Neural progenitor cell (in vitro differentiated cells): ENCODE results near the gene SPAG7. TPM values are rescaled to one million over a fixed set of nuclear protein-coding genes. Genes with fewer than 3 reads are reported as not detected.

Experiments used
- DNase-seq: peaks from one replicate; pipeline ENCODE4 v3.0.0-alpha.2; 2016; ENCODE audit warnings: low spot score
- H2AFZ ChIP-seq: fragments of 200-600 bp; sonication (generic); replicated peaks from 2 replicates; pipeline ENCODE4 v1.6.1; 2016; ENCODE audit warnings: antibody characterized with exemption
- H3F3A ChIP-seq: fragments of 200-600 bp; sonication (generic); 2 replicates; pipeline ENCODE4 v1.6.1; 2016; ENCODE audit warnings: antibody characterized with exemption, low read depth
- H3K27ac ChIP-seq: fragments of 200-600 bp; sonication (generic); 2 replicates; pipeline ENCODE4 v1.5.1; 2016; ENCODE audit warnings: mild to moderate bottlenecking
- H3K27me3 ChIP-seq: fragments of 200-600 bp; sonication (generic); 2 replicates; pipeline ENCODE4 v1.6.1; 2016; ENCODE audit warnings: mild to moderate bottlenecking, moderate library complexity
- H3K36me3 ChIP-seq: fragments of 200-600 bp; sonication (generic); 2 replicates; pipeline ENCODE4 v1.5.1; 2016
- H3K4me1 ChIP-seq: fragments of 200-600 bp; sonication (generic); 2 replicates; pipeline ENCODE4 v1.6.1; 2016; ENCODE audit warnings: mixed run types
- H3K4me2 ChIP-seq: fragments of 200-600 bp; sonication (generic); 2 replicates; pipeline ENCODE4 v1.6.1; 2016
- H3K4me3 ChIP-seq: fragments of 200-600 bp; sonication (generic); 2 replicates; pipeline ENCODE4 v1.5.1; 2016
- H3K79me2 ChIP-seq: fragments of 200-600 bp; sonication (generic); 2 replicates; pipeline ENCODE4 v1.6.1; 2016; ENCODE audit warnings: low read depth
- H3K9ac ChIP-seq: fragments of 200-600 bp; sonication (generic); 2 replicates; pipeline ENCODE4 v1.6.1; 2016
- H3K9me3 ChIP-seq: fragments of 200-600 bp; sonication (generic); 2 replicates; pipeline ENCODE4 v1.5.1; 2016; ENCODE audit warnings: low read depth
- H4K20me1 ChIP-seq: fragments of 200-600 bp; sonication (generic); 2 replicates; pipeline ENCODE4 v1.6.1; 2016; ENCODE audit warnings: low read depth
- H3K27ac Mint-ChIP-seq: 3 replicates; pipeline ENCODE4 v1.8.0; 2021; ENCODE audit warnings: mixed read lengths
- H3K27me3 Mint-ChIP-seq: 2 replicates; pipeline ENCODE4 v1.8.0; 2022; ENCODE audit warnings: low read depth, mild to moderate bottlenecking, inconsistent platforms, moderate library complexity, mixed read lengths; ENCODE audit not compliant: insufficient read depth
- H3K36me3 Mint-ChIP-seq: 3 replicates; pipeline ENCODE4 v1.8.0; 2021; ENCODE audit warnings: mixed read lengths
- H3K4me1 Mint-ChIP-seq: 3 replicates; pipeline ENCODE4 v1.8.0; 2021; ENCODE audit warnings: mixed read lengths
- H3K4me3 Mint-ChIP-seq: 3 replicates; pipeline ENCODE4 v1.8.0; 2021; ENCODE audit warnings: mild to moderate bottlenecking, moderate library complexity, mixed read lengths
- H3K9me3 Mint-ChIP-seq: 3 replicates; pipeline ENCODE4 v1.8.0; 2020; ENCODE audit warnings: mixed read lengths
- CTCF ChIP-seq: fragments of 200-600 bp; sonication (generic); IDR thresholded peaks from 2 replicates; pipeline ENCODE4 v1.5.1; 2017; ENCODE audit warnings: antibody characterized with exemption, mild to moderate bottlenecking
- EZH2 ChIP-seq: fragments of 200-600 bp; sonication (generic); IDR thresholded peaks from 2 replicates; pipeline ENCODE4 v1.6.1; 2017; ENCODE audit warnings: antibody characterized with exemption, mild to moderate bottlenecking, moderate library complexity
- EZH2phosphoT487 ChIP-seq: fragments of 200-600 bp; sonication (generic); IDR thresholded peaks from 2 replicates; pipeline ENCODE4 v1.6.1; 2017; ENCODE audit warnings: antibody characterized with exemption
- total RNA-seq: library from RNA; depleted of rRNA; stranded (reverse); fragments of >200 nt; gene quantifications from 2 replicates; pipeline ENCODE4 v1.2.3, GENCODE V29; 2015; ENCODE audit warnings: low replicate concordance

The SPAG7 gene
- total RNA-seq, 1 donor from 2014 or later: 79.7 TPM

DNA sequence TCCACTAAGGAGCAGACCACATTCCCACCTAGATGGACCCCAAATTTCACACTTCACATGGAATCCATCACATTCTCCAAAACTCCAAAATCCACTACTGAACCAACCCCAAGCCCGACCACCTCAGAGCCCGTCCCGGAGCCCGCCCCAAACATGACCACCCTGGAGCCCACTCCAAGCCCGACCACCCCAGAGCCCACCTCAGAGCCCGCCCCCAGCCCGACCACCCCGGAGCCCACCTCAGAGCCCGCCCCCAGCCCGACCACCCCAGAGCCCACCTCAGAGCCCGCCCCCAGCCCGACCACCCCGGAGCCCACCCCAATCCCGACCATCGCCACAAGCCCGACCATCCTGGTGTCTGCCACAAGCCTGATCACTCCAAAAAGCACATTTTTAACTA lies 34.0 kb downstream of the SPAG7 start:
- H3K4me3 ChIP-seq: no peak overlapping the region
- H3K4me2 ChIP-seq: no peak overlapping the region
- no peak overlapping the region for H2AFZ ChIP-seq
- Mint-ChIP-seq H3K9me3 (no peaks in the 10 kb centered on the region), H3K4me3 (no peak overlapping the region), H3K36me3 (peaks cover 23% of the 10 kb centered on the region), H3K27me3 (peaks cover 6% of the 10 kb centered on the region), H3K4me1 (peaks cover 7% of the 10 kb centered on the region), H3K27ac (no peak overlapping the region)
- H3K36me3 ChIP-seq: no peaks in the 10 kb centered on the region
- no peak overlapping the region for H3K9ac ChIP-seq
- TF ChIP-seq EZH2: no peak
- TF ChIP-seq EZH2phosphoT487: no peak
- no peak for TF ChIP-seq CTCF
- no peak overlapping the region for H3K27ac ChIP-seq
- H3F3A ChIP-seq: peaks cover 3% of the 10 kb centered on the region
- no peaks in the 10 kb centered on the region for H4K20me1 ChIP-seq
- H3K27me3 ChIP-seq: no peaks in the 10 kb centered on the region
- no peak for DNase-seq
- H3K9me3 ChIP-seq: no peaks in the 10 kb centered on the region
- peaks cover 3% of the 10 kb centered on the region for H3K4me1 ChIP-seq
- peaks cover 15% of the 10 kb centered on the region for H3K79me2 ChIP-seq

GRCh38 chr17:4932756-4933155 lies 34.9 kb downstream of the SPAG7 start:
- H3K4me2 ChIP-seq: no peak overlapping the region
- H4K20me1 ChIP-seq: no peaks in the 10 kb centered on the region
- H3K9ac ChIP-seq: no peak overlapping the region
- H3K27me3 ChIP-seq: no peaks in the 10 kb centered on the region
- no peak overlapping the region for H3K27ac ChIP-seq
- H3K36me3 ChIP-seq: no peaks in the 10 kb centered on the region
- peaks cover 21% of the 10 kb centered on the region for H3K36me3 Mint-ChIP-seq
- DNase-seq: no peak
- H3K79me2 ChIP-seq: peaks cover 6% of the 10 kb centered on the region
- no peak overlapping the region for H3K4me3 Mint-ChIP-seq
- H3K4me1 Mint-ChIP-seq: peaks cover 2% of the 10 kb centered on the region
- peak overlapping the region; percentile 69 for H3K27ac Mint-ChIP-seq
- no peaks in the 10 kb centered on the region for H3K9me3 Mint-ChIP-seq
- H3F3A ChIP-seq: peaks cover 3% of the 10 kb centered on the region
- no peaks in the 10 kb centered on the region for H3K4me1 ChIP-seq
- peaks cover 6% of the 10 kb centered on the region for H3K27me3 Mint-ChIP-seq
- no peaks in the 10 kb centered on the region for H3K9me3 ChIP-seq
- no peak overlapping the region for H3K4me3 ChIP-seq
- no peak overlapping the region for H2AFZ ChIP-seq
- TF ChIP-seq EZH2phosphoT487 (no peak), EZH2 (no peak), CTCF (no peak)

- no peaks in the 10 kb centered on the region for H3K79me2 ChIP-seq
- H3K27ac ChIP-seq: no peak within 1 kb of the TSS
- H2AFZ ChIP-seq: no peak within 1 kb of the TSS
- H3K9ac ChIP-seq: no peak within 1 kb of the TSS
- Mint-ChIP-seq H3K4me3 (peak within 1 kb of the TSS; percentile 0), H3K36me3 (peaks cover 22% of the 10 kb centered on the region), H3K9me3 (no peaks in the 10 kb centered on the region), H3K27ac (peak within 1 kb of the TSS; percentile 88), H3K27me3 (peaks cover 6% of the 10 kb centered on the region), H3K4me1 (peaks cover 2% of the 10 kb centered on the region)
- peaks cover 3% of the 10 kb centered on the region for H3F3A ChIP-seq
- no peak within 1 kb of the TSS for H3K4me2 ChIP-seq
- H3K9me3 ChIP-seq: no peaks in the 10 kb centered on the region
- TF ChIP-seq EZH2phosphoT487: no peak
- TF ChIP-seq CTCF: no peak
- no peak for DNase-seq
- H3K4me3 ChIP-seq: no peak within 1 kb of the TSS
- no peaks in the 10 kb centered on the region for H3K36me3 ChIP-seq
- no peaks in the 10 kb centered on the region for H3K4me1 ChIP-seq
- no peaks in the 10 kb centered on the region for H3K27me3 ChIP-seq
- H4K20me1 ChIP-seq: no peaks in the 10 kb centered on the region
Measured at GRCh38 chr17:4931963-4932362, 35.7 kb downstream of the SPAG7 start, which contains the start of gene GP1BA. Gene GP1BA (plus strand): TSS chr17:4932277. CDS start chr17:4932605, 328 bp downstream.
